ENCODE measurements around the gene CDC6.

DNA sequence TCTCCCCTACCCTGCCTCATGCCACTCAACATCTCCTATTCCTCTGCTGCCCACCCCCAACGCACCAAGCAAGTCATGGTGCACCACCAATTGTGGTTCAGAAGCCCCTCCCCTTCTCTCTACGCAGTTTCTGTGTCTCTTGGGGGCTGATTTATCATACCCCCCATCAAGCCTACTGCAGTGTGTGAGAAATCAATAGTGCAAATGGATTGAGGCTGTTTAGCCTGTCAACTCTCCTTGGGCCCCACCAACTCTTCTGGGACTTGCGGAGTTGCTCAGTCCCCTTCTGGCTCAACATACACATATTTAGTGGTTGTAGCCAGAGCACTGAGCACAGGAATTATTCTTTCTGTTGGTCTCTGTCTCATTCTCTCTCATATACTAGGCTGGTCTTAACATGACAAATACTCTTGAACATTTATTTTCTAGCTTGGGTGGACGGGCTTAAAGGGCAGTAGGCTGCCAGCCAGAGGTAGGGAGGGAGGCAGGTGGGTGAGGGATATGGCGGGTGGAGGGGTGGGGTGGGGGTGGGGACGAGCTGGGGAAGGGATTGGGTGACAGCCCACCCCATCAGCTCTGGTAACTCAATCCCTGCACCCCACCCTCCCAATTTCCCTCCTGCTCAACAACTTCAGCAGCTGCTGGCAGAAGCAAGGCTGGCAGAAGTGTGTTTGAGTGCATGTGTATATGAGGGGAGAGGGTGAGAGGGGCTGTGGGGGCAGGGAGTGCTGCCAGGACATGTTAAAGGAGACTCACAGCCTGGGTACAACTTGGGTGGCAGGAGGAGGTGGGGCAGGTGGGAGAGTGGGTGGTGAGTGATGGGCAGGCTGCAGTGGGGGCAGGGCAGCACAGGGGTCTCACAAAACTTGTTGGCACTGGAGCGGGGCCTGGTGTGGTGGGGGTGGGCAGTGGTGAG lies 26.2 kb downstream of the CDC6 start:
- TF ChIP-seq, protein P1, sequence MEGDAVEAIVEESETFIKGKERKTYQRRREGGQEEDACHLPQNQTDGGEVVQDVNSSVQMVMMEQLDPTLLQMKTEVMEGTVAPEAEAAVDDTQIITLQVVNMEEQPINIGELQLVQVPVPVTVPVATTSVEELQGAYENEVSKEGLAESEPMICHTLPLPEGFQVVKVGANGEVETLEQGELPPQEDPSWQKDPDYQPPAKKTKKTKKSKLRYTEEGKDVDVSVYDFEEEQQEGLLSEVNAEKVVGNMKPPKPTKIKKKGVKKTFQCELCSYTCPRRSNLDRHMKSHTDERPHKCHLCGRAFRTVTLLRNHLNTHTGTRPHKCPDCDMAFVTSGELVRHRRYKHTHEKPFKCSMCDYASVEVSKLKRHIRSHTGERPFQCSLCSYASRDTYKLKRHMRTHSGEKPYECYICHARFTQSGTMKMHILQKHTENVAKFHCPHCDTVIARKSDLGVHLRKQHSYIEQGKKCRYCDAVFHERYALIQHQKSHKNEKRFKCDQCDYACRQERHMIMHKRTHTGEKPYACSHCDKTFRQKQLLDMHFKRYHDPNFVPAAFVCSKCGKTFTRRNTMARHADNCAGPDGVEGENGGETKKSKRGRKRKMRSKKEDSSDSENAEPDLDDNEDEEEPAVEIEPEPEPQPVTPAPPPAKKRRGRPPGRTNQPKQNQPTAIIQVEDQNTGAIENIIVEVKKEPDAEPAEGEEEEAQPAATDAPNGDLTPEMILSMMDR (IDR thresholded peaks at IDR 0.05; ENCODE audit: low read depth, low read length): no peak
- no peak for TF ChIP-seq EZH2phosphoT487 (IDR thresholded peaks at IDR 0.05; ENCODE audit: low read depth)

Data from OCI-LY3 (cell line).